Measurements from ENCODE around the gene CCNB2. TPM values are rescaled to one million over a fixed set of nuclear protein-coding genes. Genes with fewer than 3 reads are reported as not detected.
"Not testable (repeated sequence)": the region's sequence is repeated elsewhere in the genome, so short reads cannot be mapped to it uniquely, and the experiment has no call there.

Gene CCNB2
- polyA plus RNA-seq, 6 donors from 2014 or later = 0.13 to 0.60 (median 0.30) TPM; not detected in 2

GRCh38 chr15:59116141-59116540, 11.2 kb downstream of the CCNB2 start:
- no peaks in the 10 kb centered on the region for H3K9me3 Mint-ChIP-seq
- H3K27ac Mint-ChIP-seq = no peak overlapping the region
- no peak overlapping the region for H3K4me3 Mint-ChIP-seq
- H3K27me3 Mint-ChIP-seq = no peaks in the 10 kb centered on the region
- no peaks in the 10 kb centered on the region for H3K36me3 Mint-ChIP-seq
- peaks cover 5 to 14% (median 8%) of the 10 kb centered on the region in 3 donors for H3K4me1 Mint-ChIP-seq
- ATAC-seq (ENCODE audit: low read depth in 2 of 2) = no peak
- no peak for DNase-seq

GRCh38 chr15:59116771-59117170, 11.8 kb downstream of the CCNB2 start:
- ATAC-seq (ENCODE audit: low read depth in 2 of 2) = no peak
- no peaks in the 10 kb centered on the region for H3K9me3 Mint-ChIP-seq
- H3K27me3 Mint-ChIP-seq = no peaks in the 10 kb centered on the region
- peaks cover 5 to 14% (median 8%) of the 10 kb centered on the region in 3 donors for H3K4me1 Mint-ChIP-seq
- H3K4me3 Mint-ChIP-seq = no peak overlapping the region
- H3K27ac Mint-ChIP-seq = no peak overlapping the region
- no peak for DNase-seq
- H3K36me3 Mint-ChIP-seq = no peaks in the 10 kb centered on the region

- Mint-ChIP-seq H3K36me3 (no peaks in the 10 kb centered on the region), H3K4me1 (peaks cover 5 to 14% (median 12%) of the 10 kb centered on the region in 3 donors), H3K4me3 (no peak overlapping the region), H3K9me3 (no peaks in the 10 kb centered on the region), H3K27me3 (no peaks in the 10 kb centered on the region), H3K27ac (no peak overlapping the region)
- no peak for DNase-seq
- ATAC-seq (ENCODE audit: low read depth in 2 of 2) = no peak
Measured at GRCh38 chr15:59119625-59120024, 14.7 kb downstream of the CCNB2 start.

GRCh38 chr15:59120937-59121336, 16.0 kb downstream of the CCNB2 start:
- DNase-seq = no peak
- no peaks in the 10 kb centered on the region for H3K36me3 Mint-ChIP-seq
- no peak overlapping the region for H3K4me3 Mint-ChIP-seq
- no peak for ATAC-seq (ENCODE audit: low read depth in 2 of 2)
- no peak overlapping the region for H3K27ac Mint-ChIP-seq
- H3K4me1 Mint-ChIP-seq = peaks cover 5 to 14% (median 12%) of the 10 kb centered on the region in 3 donors
- H3K27me3 Mint-ChIP-seq = no peaks in the 10 kb centered on the region
- peaks cover 0 to under 1% (median 0%) of the 10 kb centered on the region in 7 donors for H3K9me3 Mint-ChIP-seq

- H3K4me3 Mint-ChIP-seq = no peak overlapping the region
- ATAC-seq (ENCODE audit: low read depth in 2 of 2) (no peak), DNase-seq (no peak)
- no peaks in the 10 kb centered on the region for H3K27me3 Mint-ChIP-seq
- peak overlapping the region in 5 of 6 donors; percentile 13 to 73 (median 34) for H3K27ac Mint-ChIP-seq
- H3K36me3 Mint-ChIP-seq = peaks cover 0 to 10% of the 10 kb centered on the region in 2 donors
- H3K9me3 Mint-ChIP-seq = peaks cover 7 to 21% (median 10%) of the 10 kb centered on the region in 7 donors
- H3K4me1 Mint-ChIP-seq = peaks cover 19 to 24% (median 20%) of the 10 kb centered on the region in 3 donors
Measured at GRCh38 chr15:59124261-59124660, 19.3 kb downstream of the CCNB2 start.

GRCh38 chr15:59125683-59126082, 20.7 kb downstream of the CCNB2 start:
- not testable (repeated sequence) for H3K27me3 Mint-ChIP-seq; DNase-seq; ATAC-seq (ENCODE audit: low read depth in 2 of 2); H3K4me3 Mint-ChIP-seq
- peaks cover 7 to 32% (median 20%) of the 10 kb centered on the region in 7 donors for H3K9me3 Mint-ChIP-seq
- peaks cover 19 to 27% (median 25%) of the 10 kb centered on the region in 3 donors for H3K4me1 Mint-ChIP-seq
- H3K27ac Mint-ChIP-seq = peak overlapping the region in 2 of 6 donors; percentile 51 to 88
- peaks cover 5 to 19% of the 10 kb centered on the region in 2 donors for H3K36me3 Mint-ChIP-seq

- peak; percentile 19 for DNase-seq
- ATAC-seq (ENCODE audit: low read depth in 2 of 2); H3K27me3 Mint-ChIP-seq: not testable (repeated sequence)
- Mint-ChIP-seq H3K9me3 (peaks cover 7 to 32% (median 20%) of the 10 kb centered on the region in 7 donors), H3K4me3 (peak overlapping the region in 1 of 8 donors; percentile 3), H3K36me3 (peaks cover 5 to 19% of the 10 kb centered on the region in 2 donors), H3K4me1 (peaks cover 19 to 27% (median 25%) of the 10 kb centered on the region in 3 donors), H3K27ac (peak overlapping the region in 4 of 6 donors; percentile 3 to 82 (median 58))
Measured at GRCh38 chr15:59127255-59127654, 22.3 kb downstream of the CCNB2 start.

- no peak for DNase-seq
- Mint-ChIP-seq H3K9me3 (peaks cover 7 to 30% (median 15%) of the 10 kb centered on the region in 7 donors), H3K4me3 (peak overlapping the region in 1 of 8 donors; percentile 56), H3K27me3 (no peaks in the 10 kb centered on the region), H3K36me3 (peaks cover 19 to 27% of the 10 kb centered on the region in 2 donors), H3K4me1 (peaks cover 16 to 27% (median 25%) of the 10 kb centered on the region in 3 donors), H3K27ac (no peak overlapping the region)
- no peak for ATAC-seq (ENCODE audit: low read depth in 2 of 2)
Measured at GRCh38 chr15:59131456-59131855, 26.5 kb downstream of the CCNB2 start.

- H3K27me3 Mint-ChIP-seq = no peaks in the 10 kb centered on the region
- DNase-seq (no peak), ATAC-seq (ENCODE audit: low read depth in 2 of 2) (no peak)
- peaks cover 15 to 24% (median 24%) of the 10 kb centered on the region in 3 donors for H3K4me1 Mint-ChIP-seq
- peak overlapping the region in 1 of 6 donors; percentile 41 for H3K27ac Mint-ChIP-seq
- H3K4me3 Mint-ChIP-seq = no peak overlapping the region
- H3K9me3 Mint-ChIP-seq = peaks cover 7 to 30% (median 14%) of the 10 kb centered on the region in 7 donors
- peaks cover 19 to 29% of the 10 kb centered on the region in 2 donors for H3K36me3 Mint-ChIP-seq
Measured at GRCh38 chr15:59131969-59132562, 27.1 kb downstream of the CCNB2 start.

GRCh38 chr15:59133929-59134427, 29.0 kb downstream of the CCNB2 start:
- Mint-ChIP-seq H3K36me3 (peaks cover 12 to 36% of the 10 kb centered on the region in 2 donors), H3K27me3 (no peaks in the 10 kb centered on the region), H3K4me3 (peak overlapping the region in 1 of 8 donors; percentile 3), H3K4me1 (peaks cover 7 to 19% (median 17%) of the 10 kb centered on the region in 3 donors), H3K9me3 (peaks cover 0 to 18% (median 10%) of the 10 kb centered on the region in 7 donors), H3K27ac (peak overlapping the region in 2 of 6 donors; percentile 11 to 41)
- DNase-seq (no peak), ATAC-seq (ENCODE audit: low read depth in 2 of 2) (no peak)

GRCh38 chr15:59137566-59137965, 32.6 kb downstream of the CCNB2 start:
- peak overlapping the region in 3 of 6 donors; percentile 36 to 54 (median 37) for H3K27ac Mint-ChIP-seq
- H3K27me3 Mint-ChIP-seq = no peaks in the 10 kb centered on the region
- peaks cover 0 to 33% of the 10 kb centered on the region in 2 donors for H3K36me3 Mint-ChIP-seq
- no peak overlapping the region for H3K4me3 Mint-ChIP-seq
- DNase-seq (no peak), ATAC-seq (ENCODE audit: low read depth in 2 of 2) (no peak)
- H3K4me1 Mint-ChIP-seq = peaks cover 12 to 15% (median 14%) of the 10 kb centered on the region in 3 donors
- H3K9me3 Mint-ChIP-seq = no peaks in the 10 kb centered on the region

GRCh38 chr15:59138243-59138642, 33.3 kb downstream of the CCNB2 start:
- peaks cover 12 to 15% (median 14%) of the 10 kb centered on the region in 3 donors for H3K4me1 Mint-ChIP-seq
- peak; percentile 95 to 98 for ATAC-seq (ENCODE audit: low read depth in 2 of 2)
- DNase-seq = peak; percentile 53
- H3K9me3 Mint-ChIP-seq = no peaks in the 10 kb centered on the region
- no peaks in the 10 kb centered on the region for H3K27me3 Mint-ChIP-seq
- H3K36me3 Mint-ChIP-seq = peaks cover 0 to 38% of the 10 kb centered on the region in 2 donors
- no peak overlapping the region for H3K4me3 Mint-ChIP-seq
- H3K27ac Mint-ChIP-seq = peak overlapping the region in 3 of 6 donors; percentile 15 to 85 (median 71)

GRCh38 chr15:59140422-59141226, 35.7 kb downstream of the CCNB2 start:
- DNase-seq (no peak), ATAC-seq (ENCODE audit: low read depth in 2 of 2) (peak in 1 of 2 donors; percentile 20)
- Mint-ChIP-seq H3K4me1 (peaks cover 12 to 15% (median 14%) of the 10 kb centered on the region in 3 donors), H3K4me3 (no peak overlapping the region), H3K9me3 (no peaks in the 10 kb centered on the region), H3K36me3 (peaks cover 0 to 24% of the 10 kb centered on the region in 2 donors), H3K27ac (peak overlapping the region in 2 of 6 donors; percentile 20 to 27), H3K27me3 (no peaks in the 10 kb centered on the region)

All from naive B cell (primary cell).